IMR-90 (cell line): ENCODE data around the gene PLA2G4A. TPM values are rescaled to one million over a fixed set of nuclear protein-coding genes. Genes with fewer than 3 reads are reported as not detected.

ENCODE experiments used
- ATAC-seq: fragments of 200-7000 bp; cut with Tn5 transposase; 2 replicates; pipeline ENCODE4 v1.9.1; 2020; ENCODE audit warnings: low read depth, mild to moderate bottlenecking, moderate library complexity
- BruUV-seq: library from RNA; stranded (reverse); fragments of 400-500 nt; replicated peaks from 2 replicates; lab custom pipeline; 2021; lab: Mats Ljungman, UMichigan
- CTCF ChIA-PET: fragments of 300-600 bp; formaldehyde crosslinking; extraction: SDS; loops from one replicate; lab custom pipeline; 2021; ENCODE audit warnings: antibody characterized with exemption; lab: Yijun Ruan, JAX
- POLR2A ChIA-PET: fragments of 300-600 bp; sonication (Branson Sonifier 250); formaldehyde crosslinking; loops from one replicate; lab custom pipeline; 2022; ENCODE audit warnings: antibody characterized with exemption; ENCODE audit not compliant: unreplicated experiment; lab: Charles Lee
- DNase-seq: peaks from one replicate; pipeline ENCODE4 v3.0.0; 2013
- H2AFZ ChIP-seq: replicated peaks from 2 replicates; pipeline ENCODE3; 2013; ENCODE audit warnings: low read length, mild to moderate bottlenecking; ENCODE audit not compliant: poor library complexity
- H2AK5ac ChIP-seq: 2 replicates; pipeline ENCODE4 v1.6.1; 2013; ENCODE audit warnings: low read depth, low read length, inconsistent platforms
- H2AK9ac ChIP-seq: replicated peaks from 2 replicates; pipeline ENCODE3; 2013; ENCODE audit warnings: mild to moderate bottlenecking, low read depth, low read length, moderate library complexity; ENCODE audit not compliant: poor library complexity
- H2BK120ac ChIP-seq: 2 replicates; pipeline ENCODE4 v1.6.1; 2013; ENCODE audit warnings: low read depth, low read length, inconsistent platforms
- H2BK15ac ChIP-seq: 3 replicates; pipeline ENCODE4 v1.6.1; 2013; ENCODE audit warnings: low read depth, low read length, inconsistent platforms
- H2BK20ac ChIP-seq: 2 replicates; pipeline ENCODE4 v1.6.1; 2013; ENCODE audit warnings: low read depth, mild to moderate bottlenecking, inconsistent platforms, low read length, moderate library complexity
- H2BK5ac ChIP-seq: 2 replicates; pipeline ENCODE4 v1.6.1; 2013; ENCODE audit warnings: mild to moderate bottlenecking, low read depth, low read length, inconsistent platforms; ENCODE audit not compliant: poor library complexity, severe bottlenecking
- H3K14ac ChIP-seq: replicated peaks from 2 replicates; pipeline ENCODE4 v1.6.1; 2013; ENCODE audit warnings: low read depth, low read length, inconsistent platforms
- H3K18ac ChIP-seq: 2 replicates; pipeline ENCODE4 v1.6.1; 2013; ENCODE audit warnings: low read depth, low read length, control low read depth
- H3K23ac ChIP-seq: 2 replicates; pipeline ENCODE4 v1.6.1; 2013; ENCODE audit warnings: low read depth, low read length, inconsistent platforms
- H3K27ac ChIP-seq: 2 replicates; pipeline ENCODE4 v1.5.1; 2013; ENCODE audit warnings: mild to moderate bottlenecking, control low read depth, low read length; ENCODE audit not compliant: insufficient read depth
- H3K27me3 ChIP-seq: 2 replicates; pipeline ENCODE4 v1.6.1; 2013; ENCODE audit warnings: low read length; ENCODE audit not compliant: control insufficient read depth, insufficient read depth
- H3K36me3 ChIP-seq: 2 replicates; pipeline ENCODE4 v1.6.1; 2013; ENCODE audit warnings: low read length, mixed read lengths; ENCODE audit not compliant: control insufficient read depth, insufficient read depth
- H3K4ac ChIP-seq: 2 replicates; pipeline ENCODE4 v1.6.1; 2013; ENCODE audit warnings: low read depth, low read length, inconsistent platforms
- H3K4me1 ChIP-seq: 2 replicates; pipeline ENCODE4 v1.6.1; 2013; ENCODE audit warnings: low read length, mixed read lengths; ENCODE audit not compliant: control insufficient read depth, insufficient read depth
- H3K4me2 ChIP-seq: 2 replicates; pipeline ENCODE4 v1.6.1; 2013; ENCODE audit warnings: low read depth, mild to moderate bottlenecking, control low read depth, low read length, moderate library complexity
- H3K4me3 ChIP-seq: 2 replicates; pipeline ENCODE4 v1.5.1; 2013; ENCODE audit warnings: low read depth, mild to moderate bottlenecking, control low read depth, low read length, moderate library complexity; ENCODE audit not compliant: insufficient read depth
- H3K56ac ChIP-seq: 2 replicates; pipeline ENCODE4 v1.6.1; 2013; ENCODE audit warnings: low read length, inconsistent platforms; ENCODE audit not compliant: insufficient read depth; ENCODE audit errors: extremely low read depth
- H3K79me1 ChIP-seq, 2 experiments: 2 replicates each; pipeline ENCODE4 v1.6.1; 2013; ENCODE audit warnings: low read length in 2 of 2, inconsistent platforms in 1 of 2, low read depth in 1 of 2
- H3K9ac ChIP-seq: 2 replicates; pipeline ENCODE4 v1.6.1; 2013; ENCODE audit warnings: low read depth, low read length, control low read depth
- H3K9me1 ChIP-seq: 2 replicates; pipeline ENCODE4 v1.6.1; 2013; ENCODE audit warnings: low read length, inconsistent platforms; ENCODE audit not compliant: insufficient read depth
- H3K9me3 ChIP-seq: 2 replicates; pipeline ENCODE4 v1.6.1; 2013; ENCODE audit warnings: low read length; ENCODE audit not compliant: control insufficient read depth, insufficient read depth
- H4K20me1 ChIP-seq: 2 replicates; pipeline ENCODE4 v1.6.1; 2013; ENCODE audit warnings: low read length, inconsistent platforms; ENCODE audit not compliant: insufficient read depth
- H4K5ac ChIP-seq: 2 replicates; pipeline ENCODE4 v1.6.1; 2013; ENCODE audit warnings: mild to moderate bottlenecking, low read depth, low read length, control low read depth
- H4K8ac ChIP-seq, 2 experiments: 2 replicates each; pipeline ENCODE4 v1.6.1; 2013; ENCODE audit warnings: low read depth in 2 of 2, low read length in 2 of 2, control low read depth in 1 of 2, inconsistent platforms in 1 of 2
- H4K91ac ChIP-seq: 2 replicates; pipeline ENCODE4 v1.6.1; 2013; ENCODE audit warnings: low read depth, low read length, inconsistent platforms; ENCODE audit not compliant: insufficient read depth
- CEBPB ChIP-seq: IDR thresholded peaks from 2 replicates; pipeline ENCODE4 v1.6.1; 2012; ENCODE audit warnings: low read depth, low read length, improper control_type of control experiment
- CHD1 ChIP-seq: IDR thresholded peaks from 2 replicates; pipeline ENCODE4 v1.6.1; 2012; ENCODE audit warnings: low read depth, low read length, improper control_type of control experiment
- CTCF ChIP-seq: conservative IDR thresholded peaks from 2 replicates; pipeline ENCODE4 v1.5.1; 2012; ENCODE audit warnings: mild to moderate bottlenecking, low read depth, low read length, improper control_type of control experiment
- WGBS, 2 experiments: methylation state at CpG; one replicate each; pipeline versions ENCODE4 v1.1.5 to v1.1.7; 2013; ENCODE audit warnings: missing lambda C conversion rate in 2 of 2; ENCODE audit not compliant: insufficient read length in 1 of 2; ENCODE audit errors: extremely low coverage in 2 of 2; 5-methylcytosine and 5-hydroxymethylcytosine counted together
- dilution Hi-C: fragments of 300-500 bp; cut with HindIII; formaldehyde crosslinking; loops from one replicate; pipeline ENCODE4 v1.14.3; 2018; ENCODE audit warnings: low sequenced_read_pairs; ENCODE audit not compliant: unreplicated experiment
- in situ Hi-C: fragments of 300-500 bp; cut with MboI; formaldehyde crosslinking; loops from 3 replicates; pipeline ENCODE4 v1.14.3; 2019; ENCODE audit warnings: low sequenced_read_pairs, inconsistent platforms, mixed read lengths
- intact Hi-C: fragments of 100-400 bp; cut with micrococcal nuclease; formaldehyde crosslinking; loops from 2 replicates; pipeline ENCODE4 v1.10.0; 2022
- polyA plus RNA-seq, 3 experiments: library from polyadenylated mRNA; depleted of rRNA; stranded (reverse); fragments of >200 nt; gene quantifications; 2 replicates each; pipeline ENCODE4 v1.2.3, GENCODE V29; 2012; ENCODE audit warnings: low replicate concordance in 1 of 3
- total RNA-seq: library from RNA; depleted of rRNA; stranded (reverse); fragments of >200 nt; gene quantifications from 2 replicates; pipeline ENCODE4 v1.2.3, GENCODE V29; 2012

Gene PLA2G4A
- total and polyA plus RNA-seq, 2 of the 4 experiments (the other 2 are of a cell fraction): 1.6 to 3.8 TPM

GRCh38 chr1:186943891-186944686 lies 115.3 kb downstream of the PLA2G4A start:
- no peak overlapping the region for H3K14ac ChIP-seq
- no peak overlapping the region for H2AK9ac ChIP-seq
- no peak overlapping the region for H2AK5ac ChIP-seq
- no peak overlapping the region for H3K18ac ChIP-seq
- no peaks in the 10 kb centered on the region for H3K36me3 ChIP-seq
- no peaks in the 10 kb centered on the region for H3K9me3 ChIP-seq
- no peak overlapping the region for H3K4ac ChIP-seq
- POLR2A ChIA-PET: no interaction called here
- intact Hi-C loops (no loop called here), in situ Hi-C loops (no loop called here), dilution Hi-C loops (no loop called here)
- no peak overlapping the region for H3K4me3 ChIP-seq
- TF ChIP-seq CHD1 (no peak), CEBPB (no peak), CTCF (no peak)
- no peak overlapping the region for H4K91ac ChIP-seq
- no peaks in the 10 kb centered on the region for H4K20me1 ChIP-seq
- no peak overlapping the region for H3K9ac ChIP-seq
- H3K9me1 ChIP-seq: no peaks in the 10 kb centered on the region
- no peak overlapping the region for H3K4me2 ChIP-seq
- CTCF ChIA-PET: no interaction called here
- no peaks in the 10 kb centered on the region for H3K79me1 ChIP-seq
- DNase-seq: no peak
- no peak overlapping the region for H3K27ac ChIP-seq
- 67% methylated on average over 3 of the region's 8 CpGs; no CpG with 5 or more reads in 1 of the 2 experiments for WGBS, 2 experiments
- no TSS peak for BruUV-seq
- H4K5ac ChIP-seq: no peak overlapping the region
- no peaks in the 10 kb centered on the region for H3K27me3 ChIP-seq
- H2AFZ ChIP-seq: no peak overlapping the region
- no peak overlapping the region for H3K23ac ChIP-seq
- H2BK5ac ChIP-seq: no peak overlapping the region
- no peaks in the 10 kb centered on the region for H3K4me1 ChIP-seq
- no peak overlapping the region for H4K8ac ChIP-seq
- no peak overlapping the region for H3K56ac ChIP-seq
- no peak overlapping the region for H2BK20ac ChIP-seq
- no peak overlapping the region for H2BK120ac ChIP-seq
- ATAC-seq: no peak
- no peak overlapping the region for H2BK15ac ChIP-seq
